HG02981 (cell line): ENCODE measurements around the gene DLGAP3.
"Not testable (repeated sequence)": the region's sequence is repeated elsewhere in the genome, so short reads cannot be mapped to it uniquely, and the experiment has no call there.

Source experiments
- ATAC-seq: cut with Tn5 transposase; IDR thresholded peaks from one replicate; pipeline ENCODE4 v1.9.1; 2021; ENCODE audit warnings: mild to moderate bottlenecking, moderate library complexity; ENCODE audit not compliant: unreplicated experiment

Gene DLGAP3

GRCh38 chr1:34929497-34929852 is at the start of gene DLGAP3:
TSS of gene DLGAP3 (minus strand) at chr1:34929650. CDS start at chr1:34905383, 24,267 bp downstream.
- no peak for ATAC-seq

GRCh38 chr1:34978921-34979320 is 49.5 kb upstream of the DLGAP3 start:
- ATAC-seq = no peak

- no peak for ATAC-seq
These were observed 48.4 kb upstream of the DLGAP3 start for GRCh38 chr1:34977858-34978257.

- no peak for ATAC-seq
These were observed 47.7 kb upstream of the DLGAP3 start for GRCh38 chr1:34977210-34977471.

- no peak for ATAC-seq
These were observed 47.1 kb upstream of the DLGAP3 start for GRCh38 chr1:34976384-34977209.

- ATAC-seq = no peak
These were observed 46.3 kb upstream of the DLGAP3 start for GRCh38 chr1:34975771-34976170.

GRCh38 chr1:34975338-34975737 is 45.9 kb upstream of the DLGAP3 start:
- no peak for ATAC-seq

- ATAC-seq = no peak
These were observed 45.2 kb upstream of the DLGAP3 start for GRCh38 chr1:34974626-34975025.

GRCh38 chr1:34973326-34973725 is 43.9 kb upstream of the DLGAP3 start:
- no peak for ATAC-seq

- no peak for ATAC-seq
These were observed 41.4 kb upstream of the DLGAP3 start for GRCh38 chr1:34970829-34971228.

- ATAC-seq = no peak
These were observed 40.8 kb upstream of the DLGAP3 start for GRCh38 chr1:34970220-34970735.

GRCh38 chr1:34968297-34968696 is 38.8 kb upstream of the DLGAP3 start:
- not testable (repeated sequence) for ATAC-seq

GRCh38 chr1:34967672-34968071 is 38.2 kb upstream of the DLGAP3 start:
- ATAC-seq = not testable (repeated sequence)

GRCh38 chr1:34965597-34965996 is 36.1 kb upstream of the DLGAP3 start:
- no peak for ATAC-seq

GRCh38 chr1:34950428-34950827 is 21.0 kb upstream of the DLGAP3 start:
- ATAC-seq = no peak

GRCh38 chr1:34948739-34949138 is 19.3 kb upstream of the DLGAP3 start:
- ATAC-seq = not testable (repeated sequence)

- ATAC-seq = not testable (repeated sequence)
These were observed 18.3 kb upstream of the DLGAP3 start for GRCh38 chr1:34947641-34948314.

- no peak for ATAC-seq
These were observed 16.8 kb upstream of the DLGAP3 start for GRCh38 chr1:34946211-34946610.

GRCh38 chr1:34941798-34942197 is 12.3 kb upstream of the DLGAP3 start:
- ATAC-seq = not testable (repeated sequence)

GRCh38 chr1:34930702-34931071 is 1.2 kb upstream of the DLGAP3 start:
- ATAC-seq = no peak

GRCh38 chr1:34929853-34930701 is 627 bp upstream of the DLGAP3 start:
- ATAC-seq = no peak
